VCaP (cell line): ENCODE measurements around the gene RYR3.

Experiments
- H3K27ac ChIP-seq: fragments of 450-650 bp; 2 replicates; pipeline ENCODE4 v1.5.1; 2017
- CTCF ChIP-seq: fragments of 450-650 bp; conservative IDR thresholded peaks from 2 replicates; pipeline ENCODE4 v1.5.1; 2017; ENCODE audit warnings: mild to moderate bottlenecking, moderate library complexity

Gene RYR3

GRCh38 chr15:33831646-33832045 is 520.9 kb downstream of the RYR3 start:
- TF ChIP-seq CTCF = no peak
- H3K27ac ChIP-seq = no peak overlapping the region

GRCh38 chr15:33834892-33835743 is 524.4 kb downstream of the RYR3 start:
- TF ChIP-seq CTCF = no peak
- no peak overlapping the region for H3K27ac ChIP-seq

GRCh38 chr15:33837294-33837693 is 526.5 kb downstream of the RYR3 start:
- no peak for TF ChIP-seq CTCF
- no peak overlapping the region for H3K27ac ChIP-seq

GRCh38 chr15:33839540-33839939 is 528.8 kb downstream of the RYR3 start:
- no peak for TF ChIP-seq CTCF

GRCh38 chr15:33840615-33841014 is 529.8 kb downstream of the RYR3 start:
- no peak for TF ChIP-seq CTCF
- H3K27ac ChIP-seq = no peak overlapping the region

More at GRCh38 chr15:33839540-33839939, 528.8 kb downstream of the RYR3 start:
- no peak overlapping the region for H3K27ac ChIP-seq

GRCh38 chr15:33844186-33844585 is 533.4 kb downstream of the RYR3 start:
- H3K27ac ChIP-seq = no peak overlapping the region
- no peak for TF ChIP-seq CTCF

- H3K27ac ChIP-seq = no peak overlapping the region
- no peak for TF ChIP-seq CTCF
These were observed 533.8 kb downstream of the RYR3 start for GRCh38 chr15:33844597-33844996.
